Panc1 (cell line): ENCODE data around the gene C6orf163. TPM values are rescaled to one million over a fixed set of nuclear protein-coding genes. Genes with fewer than 3 reads are reported as not detected.
A peak's percentile ranks its signal among the peaks of the same experiment; 100 is the strongest.
"Not testable (repeated sequence)": the region's sequence is repeated elsewhere in the genome, so short reads cannot be mapped to it uniquely, and the experiment has no call there.

ENCODE experiments used
- ATAC-seq: fragments of 200-7000 bp; cut with Tn5 transposase; 2 replicates; pipeline ENCODE4 v1.9.1; 2020; ENCODE audit warnings: mild to moderate bottlenecking, moderate library complexity
- Bru-seq: library from RNA; stranded (reverse); fragments of 400-500 nt; gene quantifications from one replicate; lab custom pipeline; 2021; lab: Mats Ljungman, UMichigan
- BruChase-seq, 2 experiments: library from RNA; stranded (reverse); fragments of 400-500 nt; gene quantifications; one replicate each; lab custom pipeline; 2021; lab: Mats Ljungman, UMichigan
- BruUV-seq: library from RNA; stranded (reverse); fragments of 400-500 nt; replicated peaks from 2 replicates; lab custom pipeline; 2021; lab: Mats Ljungman, UMichigan
- CTCF ChIA-PET: fragments of 300-600 bp; sonication (Branson Sonifier 250); formaldehyde crosslinking; loops from one replicate; lab custom pipeline; 2022; ENCODE audit warnings: antibody characterized with exemption; lab: Charles Lee
- POLR2A ChIA-PET: fragments of 300-600 bp; sonication (Branson Sonifier 250); formaldehyde crosslinking; loops from one replicate; lab custom pipeline; 2022; ENCODE audit warnings: antibody characterized with exemption; lab: Charles Lee
- DNase-seq: peaks from one replicate; pipeline ENCODE4 v3.0.0-alpha.2; 2010; ENCODE audit warnings: low read depth, low spot score
- H3K27ac ChIP-seq: 2 replicates; pipeline ENCODE4 v1.5.1; 2011; ENCODE audit warnings: mild to moderate bottlenecking, low read length, inconsistent platforms
- H3K27me3 ChIP-seq: fragments of 200-500 bp; sonication (Bioruptor generic); 2 replicates; pipeline ENCODE4 v1.6.0; 2014; ENCODE audit warnings: low read length, inconsistent platforms; ENCODE audit not compliant: control insufficient read depth, insufficient read depth
- H3K36me3 ChIP-seq: fragments of 200-500 bp; sonication (Bioruptor generic); 2 replicates; pipeline ENCODE4 v1.5.1; 2014; ENCODE audit warnings: inconsistent platforms, mild to moderate bottlenecking, low read length, moderate library complexity; ENCODE audit not compliant: control insufficient read depth, insufficient read depth
- H3K4me1 ChIP-seq: 2 replicates; pipeline ENCODE4 v1.5.1; 2011; ENCODE audit warnings: inconsistent platforms, mild to moderate bottlenecking, low read length, moderate library complexity; ENCODE audit not compliant: control insufficient read depth, insufficient read depth
- H3K4me3 ChIP-seq, 2 experiments: 2 replicates each; pipeline ENCODE4 v1.5.1; 2011 to 2012; ENCODE audit warnings: low read depth in 2 of 2, low read length in 2 of 2, mild to moderate bottlenecking in 2 of 2, inconsistent platforms in 1 of 2, moderate library complexity in 1 of 2
- H3K9me3 ChIP-seq: fragments of 200-500 bp; sonication (Bioruptor generic); 2 replicates; pipeline ENCODE4 v1.5.1; 2014; ENCODE audit warnings: low read depth, mild to moderate bottlenecking, inconsistent platforms, low read length, moderate library complexity; ENCODE audit not compliant: control insufficient read depth, insufficient read depth
- POLR2AphosphoS5 ChIP-seq: IDR thresholded peaks from 2 replicates; pipeline ENCODE4 v1.6.1; 2012; ENCODE audit warnings: mild to moderate bottlenecking, low read depth, low read length, moderate library complexity
- SIN3A ChIP-seq: IDR thresholded peaks from 2 replicates; pipeline ENCODE4 v1.6.1; 2012; ENCODE audit warnings: low read depth, mild to moderate bottlenecking, low read length, moderate library complexity, borderline replicate concordance; ENCODE audit not compliant: insufficient read depth
- TCF7L2 ChIP-seq: IDR thresholded peaks from 2 replicates; pipeline ENCODE4 v1.6.1; 2011; ENCODE audit warnings: mild to moderate bottlenecking, low read depth, low read length, inconsistent platforms
- in situ Hi-C: cut with HindIII; loops from 2 replicates; pipeline ENCODE4 v1.10.0; 2016; ENCODE audit warnings: low sequenced_read_pairs, low pct_unique_long_range_greater_than_20kb
- intact Hi-C: fragments of 100-400 bp; cut with micrococcal nuclease; formaldehyde crosslinking; loops from one replicate; pipeline ENCODE4 v1.10.0; 2022; ENCODE audit not compliant: unreplicated experiment
- long read RNA-seq: library from polyadenylated mRNA; unstranded; transcript quantifications from one replicate; pipeline ENCODE4 v2.0.0, GENCODE V29; 2021; ENCODE audit not compliant: unreplicated experiment
- polyA plus RNA-seq: library from polyadenylated mRNA; unstranded; fragments of >200 nt; gene quantifications from one replicate; pipeline ENCODE4 v1.2.1, GENCODE V29; 2012; ENCODE audit warnings: missing spikeins; ENCODE audit not compliant: insufficient read length
- total RNA-seq: library from RNA; stranded (reverse); gene quantifications from one replicate; pipeline ENCODE4 v1.2.1, GENCODE V29; 2021; ENCODE audit not compliant: unreplicated experiment
- TF ChIP-seq, protein P1 (sequence below), 2 experiments: IDR thresholded peaks; 2 replicates each; pipeline ENCODE4 v1.6.1; 2011 to 2012; ENCODE audit warnings: low read depth in 2 of 2, control low read depth in 1 of 2, low read length in 1 of 2, mild to moderate bottlenecking in 1 of 2, moderate library complexity in 1 of 2; ENCODE audit not compliant: insufficient read depth in 1 of 2
- TF ChIP-seq, protein P2 (sequence below): fragments of 450-650 bp; IDR thresholded peaks from 2 replicates; pipeline ENCODE4 v1.5.1; 2017; ENCODE audit warnings: mild to moderate bottlenecking

The C6orf163 gene
- 1.3 TPM for total RNA-seq
- polyA plus RNA-seq, result 0.56 TPM
- Bru-seq, nascent RNA, result percentile 66 among the genes with signal in this experiment
- BruChase-seq, experiment 1, labeled RNA remaining after a 2-hour chase, result percentile 79 among the genes with signal in this experiment
- BruChase-seq, experiment 2, labeled RNA remaining after a 6-hour chase, result percentile 70 among the genes with signal in this experiment
- long read RNA-seq, partial matches to known transcripts, result 0 of 1 reads
- long read RNA-seq, other reads (novel, unspliced or antisense), result 1 of 1 reads

DNA sequence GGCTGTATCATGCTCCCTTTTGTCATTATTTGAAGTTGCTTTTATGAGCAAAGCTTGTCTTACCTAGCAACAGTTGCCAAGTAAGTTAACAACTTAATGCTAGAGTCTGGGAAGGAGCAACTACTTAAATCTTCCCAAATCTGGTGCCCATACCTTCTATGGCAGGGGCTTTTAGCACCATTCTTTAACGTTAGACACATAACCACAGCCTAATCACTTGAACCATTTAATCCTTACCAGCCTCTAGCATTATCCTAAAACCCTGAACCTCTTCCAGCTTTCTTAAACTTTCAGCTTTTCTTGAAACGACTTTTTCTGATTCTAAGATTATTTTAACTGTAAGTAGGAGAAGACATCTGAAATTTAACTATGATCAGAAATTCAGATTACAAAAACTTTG lies at the start of gene C6orf163:
Gene C6orf163, plus strand, starts transcription at position 83 of the 400 bp plus-strand sequence. Its CDS starts 287 bp downstream, at position 370.
- DNase-seq (no peak), ATAC-seq (no peak)
- TF ChIP-seq, protein P1, sequence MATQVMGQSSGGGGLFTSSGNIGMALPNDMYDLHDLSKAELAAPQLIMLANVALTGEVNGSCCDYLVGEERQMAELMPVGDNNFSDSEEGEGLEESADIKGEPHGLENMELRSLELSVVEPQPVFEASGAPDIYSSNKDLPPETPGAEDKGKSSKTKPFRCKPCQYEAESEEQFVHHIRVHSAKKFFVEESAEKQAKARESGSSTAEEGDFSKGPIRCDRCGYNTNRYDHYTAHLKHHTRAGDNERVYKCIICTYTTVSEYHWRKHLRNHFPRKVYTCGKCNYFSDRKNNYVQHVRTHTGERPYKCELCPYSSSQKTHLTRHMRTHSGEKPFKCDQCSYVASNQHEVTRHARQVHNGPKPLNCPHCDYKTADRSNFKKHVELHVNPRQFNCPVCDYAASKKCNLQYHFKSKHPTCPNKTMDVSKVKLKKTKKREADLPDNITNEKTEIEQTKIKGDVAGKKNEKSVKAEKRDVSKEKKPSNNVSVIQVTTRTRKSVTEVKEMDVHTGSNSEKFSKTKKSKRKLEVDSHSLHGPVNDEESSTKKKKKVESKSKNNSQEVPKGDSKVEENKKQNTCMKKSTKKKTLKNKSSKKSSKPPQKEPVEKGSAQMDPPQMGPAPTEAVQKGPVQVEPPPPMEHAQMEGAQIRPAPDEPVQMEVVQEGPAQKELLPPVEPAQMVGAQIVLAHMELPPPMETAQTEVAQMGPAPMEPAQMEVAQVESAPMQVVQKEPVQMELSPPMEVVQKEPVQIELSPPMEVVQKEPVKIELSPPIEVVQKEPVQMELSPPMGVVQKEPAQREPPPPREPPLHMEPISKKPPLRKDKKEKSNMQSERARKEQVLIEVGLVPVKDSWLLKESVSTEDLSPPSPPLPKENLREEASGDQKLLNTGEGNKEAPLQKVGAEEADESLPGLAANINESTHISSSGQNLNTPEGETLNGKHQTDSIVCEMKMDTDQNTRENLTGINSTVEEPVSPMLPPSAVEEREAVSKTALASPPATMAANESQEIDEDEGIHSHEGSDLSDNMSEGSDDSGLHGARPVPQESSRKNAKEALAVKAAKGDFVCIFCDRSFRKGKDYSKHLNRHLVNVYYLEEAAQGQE (IDR thresholded peaks at IDR 0.05; ENCODE audit: insufficient read depth in 1 of 2, low read depth in 2 of 2, low read length in 1 of 2), result no peak
- TF ChIP-seq SIN3A, result no peak
- TF ChIP-seq POLR2AphosphoS5, result no peak
- TF ChIP-seq, protein P2, sequence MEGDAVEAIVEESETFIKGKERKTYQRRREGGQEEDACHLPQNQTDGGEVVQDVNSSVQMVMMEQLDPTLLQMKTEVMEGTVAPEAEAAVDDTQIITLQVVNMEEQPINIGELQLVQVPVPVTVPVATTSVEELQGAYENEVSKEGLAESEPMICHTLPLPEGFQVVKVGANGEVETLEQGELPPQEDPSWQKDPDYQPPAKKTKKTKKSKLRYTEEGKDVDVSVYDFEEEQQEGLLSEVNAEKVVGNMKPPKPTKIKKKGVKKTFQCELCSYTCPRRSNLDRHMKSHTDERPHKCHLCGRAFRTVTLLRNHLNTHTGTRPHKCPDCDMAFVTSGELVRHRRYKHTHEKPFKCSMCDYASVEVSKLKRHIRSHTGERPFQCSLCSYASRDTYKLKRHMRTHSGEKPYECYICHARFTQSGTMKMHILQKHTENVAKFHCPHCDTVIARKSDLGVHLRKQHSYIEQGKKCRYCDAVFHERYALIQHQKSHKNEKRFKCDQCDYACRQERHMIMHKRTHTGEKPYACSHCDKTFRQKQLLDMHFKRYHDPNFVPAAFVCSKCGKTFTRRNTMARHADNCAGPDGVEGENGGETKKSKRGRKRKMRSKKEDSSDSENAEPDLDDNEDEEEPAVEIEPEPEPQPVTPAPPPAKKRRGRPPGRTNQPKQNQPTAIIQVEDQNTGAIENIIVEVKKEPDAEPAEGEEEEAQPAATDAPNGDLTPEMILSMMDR, result no peak
- TF ChIP-seq TCF7L2, result no peak
- no peak within 1 kb of the TSS for H3K4me3 ChIP-seq
- intact Hi-C loops (no loop called here), in situ Hi-C loops (no loop called here)
- H3K27me3 ChIP-seq, result no peaks in the 10 kb centered on the region
- no peaks in the 10 kb centered on the region for H3K36me3 ChIP-seq
- H3K4me1 ChIP-seq, result no peaks in the 10 kb centered on the region
- no TSS peak for BruUV-seq
- no peak within 1 kb of the TSS for H3K27ac ChIP-seq
- ChIA-PET CTCF (no interaction called here), POLR2A (no interaction called here)
- H3K9me3 ChIP-seq, result no peaks in the 10 kb centered on the region

DNA sequence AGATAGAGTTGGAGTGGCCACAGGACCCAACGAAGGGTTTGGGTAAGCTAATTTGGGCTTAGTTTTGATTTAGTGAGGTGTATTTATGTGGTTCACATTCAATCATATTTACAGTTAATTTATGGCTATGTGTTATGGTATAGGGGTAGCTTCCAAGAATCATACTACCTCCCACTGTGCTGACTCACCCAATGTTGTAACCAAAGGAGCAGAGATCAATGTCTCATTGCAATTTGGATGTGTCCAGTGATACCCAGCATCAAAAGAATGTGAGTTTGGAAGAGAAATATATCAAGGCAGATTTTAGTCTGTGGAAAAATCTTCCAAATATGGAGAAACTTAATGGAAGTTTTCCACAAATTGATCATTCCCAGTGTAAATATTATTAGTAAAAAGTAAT lies 47.5 kb upstream of the C6orf163 start:
- no peak for ATAC-seq
- ChIA-PET POLR2A (no interaction called here), CTCF (no interaction called here)
- Histone ChIP-seq H3K4me3 (no peak overlapping the region), H3K9me3 (no peaks in the 10 kb centered on the region), H3K4me1 (no peaks in the 10 kb centered on the region), H3K27me3 (peaks cover 27% of the 10 kb centered on the region), H3K27ac (no peak overlapping the region), H3K36me3 (no peaks in the 10 kb centered on the region)
- intact Hi-C loops, result no loop called here
- no TSS peak for BruUV-seq
- in situ Hi-C loops, result no loop called here
- TF ChIP-seq, protein P2, result no peak
- TF ChIP-seq, protein P1 (IDR thresholded peaks at IDR 0.05; ENCODE audit: insufficient read depth in 1 of 2, low read depth in 2 of 2, low read length in 1 of 2), result no peak
- TF ChIP-seq TCF7L2 (no peak), SIN3A (no peak), POLR2AphosphoS5 (no peak)
- no peak for DNase-seq

DNA sequence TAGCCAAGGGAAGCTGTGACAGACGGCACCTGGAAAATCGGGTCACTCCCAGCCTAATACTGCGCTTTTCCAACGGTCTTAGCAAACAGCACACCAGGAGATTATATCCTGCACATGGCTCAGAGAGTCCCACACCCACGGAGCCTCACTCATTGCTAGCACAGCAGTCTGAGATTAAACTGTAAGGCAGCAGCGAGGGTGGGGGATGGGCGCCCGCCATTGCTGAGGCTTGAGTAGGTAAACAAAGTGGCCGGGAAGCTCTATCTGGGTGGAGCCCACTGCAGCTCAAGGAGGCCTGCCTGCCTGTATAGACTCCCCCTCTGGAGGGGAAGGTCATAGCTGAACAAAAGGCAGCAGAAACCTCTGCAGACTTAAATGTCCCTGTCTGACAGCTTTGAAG lies 43.3 kb upstream of the C6orf163 start:
- DNase-seq, BruUV-seq, CTCF ChIA-PET, H3K4me1 ChIP-seq, ATAC-seq, in situ Hi-C loops, intact Hi-C loops, H3K27ac ChIP-seq, H3K36me3 ChIP-seq, POLR2A ChIA-PET, H3K9me3 ChIP-seq: not testable (repeated sequence)
- 0 out of 4 replicates have a peak overlapping the region, but pooled peaks of 1 of the 2 experiments have one; percentile 0 for H3K4me3 ChIP-seq
- H3K27me3 ChIP-seq, result peaks cover 24% of the 10 kb centered on the region
